ENCODE measurements around the gene LRRC73.
"Not testable (repeated sequence)": the region's sequence is repeated elsewhere in the genome, so short reads cannot be mapped to it uniquely, and the experiment has no call there.

GRCh38 chr6:43557620-43558019 lies 47.5 kb upstream of the LRRC73 start:
- not testable (repeated sequence) for TF ChIP-seq CTCF (IDR thresholded peaks at IDR 0.05; ENCODE audit: low read length); EZH2 (optimal IDR thresholded peaks at IDR 0.05; ENCODE audit: low read depth, low read length); EZH2phosphoT487 (IDR thresholded peaks at IDR 0.05; ENCODE audit: low read length)

All from MM.1S (cell line).